ENCODE measurements around the gene TIMP2.

GRCh38 chr17:78940258-78940657, 15.1 kb upstream of the TIMP2 start:
- no peak for TF ChIP-seq POLR2A (IDR thresholded peaks at IDR 0.05; ENCODE audit: low read depth, low read length)
- no peak for TF ChIP-seq POLR2AphosphoS5 (IDR thresholded peaks at IDR 0.05; ENCODE audit: low read depth, low read length)
- no peak for TF ChIP-seq TAF1 (IDR thresholded peaks at IDR 0.05; ENCODE audit: borderline replicate concordance, low read depth, low read length)
